NCI-H446 treated with DMSO at 0.1 percent for 48 hours (cell line): ENCODE measurements around the gene CENPT.

Source experiments
- DNase-seq: peaks from one replicate; lab custom pipeline; 2025; lab: John Stamatoyannopoulos, UW

Gene CENPT

DNA sequence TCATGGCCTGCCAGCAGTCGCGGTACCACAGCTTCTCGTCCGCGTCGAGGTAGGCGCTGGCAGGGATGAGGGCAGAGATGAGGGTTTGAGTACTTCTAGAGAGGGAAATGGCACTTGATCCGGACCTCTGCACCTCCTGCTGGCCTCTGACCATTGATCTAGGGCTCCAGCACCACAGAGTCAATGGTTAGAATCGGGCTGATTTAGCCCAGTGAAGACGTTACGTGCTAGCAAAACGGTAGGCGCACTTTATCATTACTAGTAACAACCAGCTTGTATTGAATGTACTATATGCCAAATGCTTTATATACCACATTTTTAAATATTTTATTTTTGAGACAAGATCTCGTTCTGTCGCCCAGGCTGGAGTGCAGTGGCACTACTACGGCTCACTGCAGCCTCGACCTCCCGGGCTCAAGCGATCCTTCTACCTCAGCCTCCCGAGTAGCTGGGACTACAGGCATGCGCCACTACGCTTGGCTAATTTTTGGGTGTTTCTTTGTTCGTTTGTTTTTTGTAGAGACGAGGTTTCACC lies 40.3 kb downstream of the CENPT start:
- DNase-seq: no peak

DNA sequence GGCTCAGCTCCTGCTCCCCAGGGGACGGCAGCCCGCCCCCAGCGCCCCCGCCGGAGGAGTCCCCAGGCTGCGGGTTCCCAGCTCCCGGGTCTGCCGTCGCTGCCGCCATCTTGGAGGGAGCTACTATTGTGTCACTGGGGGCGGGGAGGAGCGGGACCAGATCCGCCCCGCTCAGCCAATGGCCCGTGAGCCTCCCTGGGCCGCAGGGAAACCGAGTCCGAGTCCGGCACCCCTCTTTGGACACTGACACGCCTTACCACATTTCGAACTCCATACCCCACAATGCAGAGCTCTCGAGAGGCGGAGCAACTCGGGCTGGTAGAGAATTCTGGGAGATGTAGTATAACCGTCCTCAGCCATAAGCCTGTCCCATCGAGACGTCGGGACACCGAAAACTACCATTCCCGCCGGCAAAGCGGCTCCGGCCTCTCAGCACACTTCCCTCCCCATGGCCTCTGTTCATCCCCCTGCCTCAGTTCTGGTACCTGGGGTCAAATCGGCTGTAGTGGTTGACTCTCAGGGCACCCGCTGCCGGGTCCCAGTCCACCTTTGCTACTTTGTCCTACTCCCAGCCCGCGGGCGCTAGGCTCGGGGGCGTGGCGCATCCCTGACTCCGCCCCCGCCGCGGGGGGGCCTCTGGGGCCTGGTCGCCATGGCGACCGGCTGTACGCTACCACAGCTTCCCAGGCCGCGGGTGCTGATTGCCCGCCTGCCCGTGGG lies 40.9 kb downstream of the CENPT start, which contains the start of the genes RANBP10 and TSNAXIP1:
Gene RANBP10 (minus strand): TSS at position 133 of the 720 bp plus-strand sequence. CDS start 24 bp downstream, at position 109.
Gene TSNAXIP1 (plus strand): TSS at position 462 of the 720 bp plus-strand sequence. CDS start 261 bp downstream, outside the sequence.
- DNase-seq: peak; percentile 95

DNA sequence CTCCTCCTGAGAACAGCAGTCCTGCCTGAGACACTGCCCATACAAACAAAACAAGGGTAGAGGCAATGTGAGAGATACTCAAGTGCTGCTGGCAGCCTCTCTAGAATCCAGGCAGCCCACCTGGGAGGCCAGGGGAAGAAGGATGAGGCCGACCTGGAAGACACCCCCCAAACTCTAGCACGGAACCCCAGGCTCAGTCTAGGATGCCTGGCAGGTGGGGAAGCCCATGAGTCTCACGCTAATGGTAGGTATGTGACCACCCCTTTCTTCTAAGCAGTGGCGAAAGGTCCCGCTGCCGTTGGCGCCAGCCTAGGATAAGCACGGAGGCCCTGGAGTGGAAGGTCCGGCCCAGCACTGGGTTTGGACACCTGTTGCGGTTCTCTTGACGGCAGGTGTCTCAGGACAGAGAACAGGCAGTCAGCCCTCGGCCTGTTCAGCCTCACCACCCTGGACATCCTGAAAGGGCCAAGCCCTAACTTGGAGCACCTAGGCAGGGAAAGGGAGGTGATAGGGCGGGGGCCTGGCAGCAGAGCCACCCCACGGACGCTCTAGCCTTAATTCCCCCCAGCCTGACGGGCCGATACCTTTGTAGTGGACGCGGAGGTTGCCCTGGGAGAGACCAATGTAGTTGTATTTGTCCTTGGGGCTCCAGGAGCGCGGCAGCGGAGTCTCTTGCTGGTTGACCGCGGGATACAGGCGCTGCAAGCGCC lies 41.6 kb downstream of the CENPT start:
- no peak for DNase-seq

DNA sequence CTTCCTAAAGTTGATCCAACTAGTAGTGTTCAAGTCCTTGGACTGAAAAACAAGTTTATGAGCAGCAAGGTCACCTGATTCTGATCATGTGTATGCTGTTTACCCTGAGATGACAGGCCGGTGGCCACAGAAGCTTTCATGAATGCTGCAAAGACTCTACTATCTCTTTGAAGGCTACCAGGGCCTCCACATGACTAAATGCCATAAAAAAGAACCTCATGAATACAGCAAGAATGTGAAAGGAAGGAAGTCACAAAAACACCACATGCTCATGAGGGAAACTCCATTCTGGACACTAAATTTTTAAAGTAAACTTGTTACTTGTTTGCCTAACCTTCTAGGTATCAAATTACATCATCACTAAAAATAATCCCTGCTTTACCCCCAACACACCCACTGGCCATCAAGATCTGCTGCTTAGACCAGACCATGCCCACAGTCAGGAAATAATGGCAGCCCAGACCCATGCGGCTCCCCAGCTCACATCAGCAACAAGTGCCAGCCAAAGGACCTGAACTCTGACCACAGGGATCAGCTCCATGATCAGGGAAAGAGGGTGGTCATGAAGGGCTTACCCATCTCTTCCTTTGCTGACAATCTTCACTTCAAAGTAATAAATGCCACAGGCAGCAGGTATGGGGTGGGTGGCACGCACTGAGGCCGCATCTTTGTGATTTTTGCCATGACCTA lies 42.5 kb downstream of the CENPT start:
- no peak for DNase-seq

DNA sequence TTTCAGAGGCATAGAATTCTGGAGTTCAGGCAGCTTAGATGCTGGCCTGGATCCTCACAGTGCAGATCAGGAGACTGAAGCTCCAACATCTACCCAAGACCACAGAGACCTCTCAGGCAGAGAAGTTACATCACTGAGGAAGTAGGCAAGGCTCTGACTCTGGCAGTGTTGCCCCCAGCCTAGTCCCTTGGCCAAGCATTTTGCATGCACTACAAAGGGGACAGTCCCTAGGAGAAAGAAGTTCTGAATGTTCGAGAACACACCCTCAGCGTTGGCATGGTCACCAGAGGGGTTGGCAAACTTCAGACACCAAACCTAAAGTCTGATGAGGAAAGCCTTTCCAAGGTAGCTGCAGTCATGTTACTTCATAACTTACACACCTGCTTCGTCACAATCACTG lies 43.6 kb downstream of the CENPT start:
- no peak for DNase-seq

DNA sequence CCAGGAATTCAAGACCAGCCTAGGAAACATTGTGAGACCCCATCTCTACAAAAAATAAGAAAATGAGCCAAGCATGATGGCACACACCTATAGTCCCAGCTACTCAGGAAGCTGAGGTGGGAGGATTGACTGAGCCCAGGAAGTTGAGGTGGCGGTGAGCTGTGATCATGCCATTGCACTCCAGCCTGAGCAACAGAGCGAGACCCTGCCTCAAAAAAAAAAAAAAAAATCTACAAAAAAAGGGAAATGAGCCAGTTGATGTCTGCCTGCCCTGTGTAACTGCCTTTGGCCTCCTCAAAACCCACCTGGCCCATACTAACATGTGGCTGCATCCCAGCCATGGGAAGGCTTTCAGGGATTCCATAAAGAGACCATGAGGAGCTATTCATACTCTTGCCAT lies 45.6 kb downstream of the CENPT start:
- DNase-seq: no peak

DNA sequence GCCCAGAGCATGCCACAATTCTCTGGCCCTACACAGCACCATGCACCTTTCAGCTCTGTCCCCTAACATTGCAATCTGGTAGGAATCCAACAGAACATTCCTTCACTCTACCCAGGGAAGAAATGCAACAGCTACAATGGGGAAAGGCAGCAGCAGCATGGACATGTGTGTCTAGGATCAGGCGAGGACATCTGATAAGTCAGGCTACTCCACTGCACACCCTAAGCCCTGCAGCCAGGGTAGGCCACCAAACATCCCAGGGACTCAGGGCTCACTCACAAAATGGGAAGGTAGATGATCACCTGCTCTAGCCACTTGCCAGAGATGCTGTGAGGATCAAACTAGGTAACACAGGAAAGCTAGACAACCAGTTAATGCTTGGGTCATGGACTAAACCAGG lies 46.3 kb downstream of the CENPT start:
- no peak for DNase-seq

DNA sequence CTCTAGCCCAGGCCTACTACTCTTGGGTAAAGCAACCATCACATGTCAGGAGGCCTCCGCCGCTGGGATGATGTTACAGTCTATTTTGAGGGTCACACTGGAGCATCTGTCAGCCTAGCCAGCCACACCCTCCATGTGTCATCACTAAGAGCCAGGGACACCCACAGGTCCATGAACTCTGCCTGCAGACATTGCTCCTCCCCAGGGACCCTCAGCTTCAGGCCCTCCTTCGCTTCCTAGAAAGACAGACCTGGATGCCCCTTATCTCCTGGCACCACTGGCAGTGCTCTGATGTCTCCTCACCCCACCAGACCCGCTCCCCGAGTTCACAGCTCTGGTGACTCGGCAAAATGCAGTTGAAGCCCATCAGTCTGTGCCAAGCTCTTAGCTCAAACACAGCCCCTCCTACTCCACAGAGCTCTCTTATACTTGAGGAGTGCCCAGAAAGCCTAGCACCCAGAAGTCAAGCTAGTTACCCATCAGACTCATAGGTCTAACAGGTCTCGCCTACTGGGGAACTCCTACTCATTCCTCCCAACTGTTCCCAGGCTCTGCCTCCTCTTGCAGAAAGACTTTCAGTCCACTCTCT lies 47.1 kb downstream of the CENPT start:
- DNase-seq: no peak

DNA sequence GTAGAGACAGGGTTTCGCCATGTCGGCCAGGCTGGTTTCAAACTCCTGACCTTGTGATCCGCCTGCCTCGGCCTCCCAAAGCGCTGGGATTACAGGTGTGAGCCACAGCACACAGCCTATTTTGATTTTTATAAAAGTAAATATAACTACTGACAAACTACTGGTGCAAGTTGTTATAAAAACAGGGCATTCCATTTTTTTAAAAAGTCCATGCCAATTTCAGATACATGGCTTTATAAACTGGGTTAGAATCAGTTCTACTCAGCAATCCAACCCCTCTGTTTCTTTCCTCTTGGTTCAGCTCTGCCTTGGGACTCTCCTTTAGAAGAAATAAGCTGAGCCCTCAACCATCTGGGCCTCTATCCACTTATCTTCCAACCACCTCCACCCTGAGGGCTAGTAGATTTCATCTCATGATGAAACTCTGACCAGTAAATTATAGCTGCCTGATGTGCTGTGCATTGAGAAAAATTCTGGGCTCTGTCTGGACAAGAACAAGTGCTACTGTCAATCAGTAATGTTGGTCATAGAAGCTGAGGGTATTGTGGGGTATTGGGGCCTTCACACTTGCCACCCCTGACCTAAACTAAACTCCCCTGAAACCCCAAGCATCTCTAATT lies 51.3 kb downstream of the CENPT start:
- DNase-seq: no peak

DNA sequence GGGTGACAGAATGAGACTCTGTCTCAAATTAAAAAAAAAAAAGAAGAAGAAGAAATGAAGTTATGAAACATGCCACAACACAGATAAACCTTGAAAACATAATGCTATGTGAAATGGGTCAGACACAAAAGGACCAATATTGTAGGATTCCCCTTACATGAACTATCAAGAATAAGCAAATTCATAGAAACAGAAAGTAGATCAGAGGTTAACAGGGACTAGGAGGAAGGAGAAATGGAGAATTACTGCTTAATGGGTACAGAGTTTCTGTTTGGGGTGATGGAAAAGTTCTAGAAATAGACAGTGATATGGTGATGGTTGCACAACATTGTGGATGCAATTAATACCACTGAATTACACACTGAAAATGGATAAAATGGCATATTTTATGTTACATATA lies 57.4 kb downstream of the CENPT start:
- no peak for DNase-seq

DNA sequence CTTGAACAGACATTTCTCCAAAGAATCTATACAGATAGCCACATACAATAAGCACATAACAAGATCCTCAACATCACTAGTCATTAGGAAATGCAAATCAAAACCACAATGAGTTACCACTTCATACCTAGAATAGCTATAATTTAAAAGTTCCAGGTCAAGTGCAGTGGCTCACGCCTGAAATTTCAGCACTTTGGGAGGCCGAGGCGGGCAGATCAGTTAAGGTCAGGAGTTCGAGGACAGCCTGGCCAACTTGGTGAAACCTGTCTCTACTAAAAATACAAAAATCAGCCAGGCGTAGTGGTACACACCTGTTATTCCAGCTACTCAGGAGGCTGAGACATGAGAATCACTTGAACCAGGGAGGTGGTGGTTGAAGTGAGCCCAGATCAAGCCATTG lies 61.0 kb downstream of the CENPT start:
- no peak for DNase-seq

DNA sequence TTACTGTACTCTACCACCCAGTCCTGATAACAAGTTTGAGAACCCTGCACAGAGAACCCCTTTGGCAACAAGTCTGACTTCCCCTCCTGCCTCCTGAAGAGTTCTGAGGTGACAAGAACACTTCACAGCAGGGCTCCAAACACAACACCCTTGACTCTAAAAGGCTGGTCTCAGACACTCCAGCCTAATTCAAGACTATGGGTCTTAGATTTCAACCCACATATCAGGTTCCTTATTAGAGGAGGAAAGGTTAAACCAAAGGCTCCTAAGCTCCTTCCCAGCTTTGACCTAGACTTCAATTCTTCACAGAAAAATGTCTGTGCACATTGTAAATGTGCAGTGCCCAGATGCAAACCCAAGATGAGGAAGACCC lies 64.2 kb downstream of the CENPT start:
- DNase-seq: no peak

DNA sequence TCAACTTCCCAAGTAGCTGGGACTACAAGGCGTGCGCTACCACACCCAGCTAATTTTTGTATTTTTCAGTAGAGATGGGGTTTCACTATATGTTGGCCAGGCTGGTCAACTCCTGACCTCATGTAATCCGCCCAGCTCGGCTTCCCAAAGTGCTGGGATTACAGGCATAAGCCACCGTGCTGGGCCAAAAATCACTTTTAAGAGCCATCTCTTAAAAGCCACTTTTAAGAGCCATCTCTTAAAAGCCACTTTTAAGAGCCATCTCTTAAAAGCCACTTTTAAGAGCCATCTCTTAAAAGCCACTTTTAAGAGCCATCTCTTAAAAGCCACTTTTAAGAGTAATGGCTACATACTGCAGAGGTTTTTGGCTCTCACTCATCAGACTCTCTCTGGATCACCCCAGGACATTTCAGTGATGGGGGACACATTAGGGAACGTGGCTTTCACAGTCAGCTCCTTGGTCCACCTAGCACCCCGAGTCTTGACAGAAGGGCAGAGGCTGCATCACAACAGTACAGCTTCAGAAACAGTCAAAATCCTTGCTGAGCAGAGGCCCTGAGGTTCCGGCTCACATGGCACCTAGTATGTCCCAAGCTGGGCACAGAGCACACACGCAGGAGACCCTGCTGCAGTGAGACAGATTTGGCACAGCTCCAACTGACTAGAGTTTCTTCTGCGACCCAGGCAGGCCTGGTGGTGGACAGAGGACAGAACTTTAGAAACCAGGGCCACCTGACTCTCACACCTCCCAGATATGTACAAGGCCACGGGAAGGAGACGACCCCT lies 64.7 kb downstream of the CENPT start:
- no peak for DNase-seq

DNA sequence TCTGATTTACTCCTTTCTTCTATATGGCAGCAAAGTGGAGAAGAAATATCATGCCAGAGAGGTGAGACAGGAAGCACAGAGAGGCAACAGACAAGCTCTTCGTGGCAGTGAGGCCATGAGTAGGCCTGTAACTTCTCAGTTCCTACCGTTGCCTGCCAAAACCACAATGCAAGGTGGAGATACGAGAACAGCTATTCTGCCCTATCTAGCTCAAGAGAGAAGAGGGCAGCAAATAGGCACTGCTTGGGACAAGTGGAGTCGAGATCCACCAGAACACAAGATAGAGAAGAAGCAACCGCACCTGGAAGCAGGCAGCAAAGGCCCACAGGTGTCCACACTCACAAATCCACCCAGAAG lies 66.0 kb downstream of the CENPT start:
- DNase-seq: no peak

DNA sequence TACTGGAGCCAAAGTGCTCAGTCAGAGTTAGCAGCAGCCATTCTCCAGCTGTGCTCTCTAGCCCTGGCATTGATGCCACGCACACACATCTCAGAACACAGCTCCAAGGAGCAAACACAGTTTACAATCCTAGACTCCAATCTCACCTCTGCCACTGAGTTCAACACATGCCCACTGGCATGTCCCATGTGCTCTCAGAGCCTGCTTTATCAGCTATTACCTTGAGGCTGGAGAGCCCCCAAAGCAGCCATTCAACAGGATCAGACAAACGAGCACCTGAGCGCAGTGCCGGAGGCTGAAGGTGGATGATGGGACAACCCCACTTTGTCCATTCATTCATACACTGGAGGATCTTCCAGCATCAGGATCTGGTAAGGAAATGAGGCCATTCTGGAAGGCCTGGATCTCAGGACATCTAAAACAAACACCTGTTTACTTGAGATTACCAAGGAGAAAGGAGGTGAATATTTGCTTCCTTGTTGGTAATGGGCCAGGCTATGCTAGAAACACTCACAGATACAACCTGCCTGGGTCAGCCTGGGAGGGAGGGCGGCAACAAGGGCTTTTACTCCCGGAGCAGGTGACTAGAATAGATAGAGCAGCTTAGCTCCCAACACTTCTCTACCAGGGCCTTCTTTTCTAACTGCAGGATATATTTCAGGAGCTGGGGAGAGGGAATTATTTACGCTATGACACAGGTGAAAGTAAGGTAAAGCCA lies 66.5 kb downstream of the CENPT start:
- DNase-seq: no peak

DNA sequence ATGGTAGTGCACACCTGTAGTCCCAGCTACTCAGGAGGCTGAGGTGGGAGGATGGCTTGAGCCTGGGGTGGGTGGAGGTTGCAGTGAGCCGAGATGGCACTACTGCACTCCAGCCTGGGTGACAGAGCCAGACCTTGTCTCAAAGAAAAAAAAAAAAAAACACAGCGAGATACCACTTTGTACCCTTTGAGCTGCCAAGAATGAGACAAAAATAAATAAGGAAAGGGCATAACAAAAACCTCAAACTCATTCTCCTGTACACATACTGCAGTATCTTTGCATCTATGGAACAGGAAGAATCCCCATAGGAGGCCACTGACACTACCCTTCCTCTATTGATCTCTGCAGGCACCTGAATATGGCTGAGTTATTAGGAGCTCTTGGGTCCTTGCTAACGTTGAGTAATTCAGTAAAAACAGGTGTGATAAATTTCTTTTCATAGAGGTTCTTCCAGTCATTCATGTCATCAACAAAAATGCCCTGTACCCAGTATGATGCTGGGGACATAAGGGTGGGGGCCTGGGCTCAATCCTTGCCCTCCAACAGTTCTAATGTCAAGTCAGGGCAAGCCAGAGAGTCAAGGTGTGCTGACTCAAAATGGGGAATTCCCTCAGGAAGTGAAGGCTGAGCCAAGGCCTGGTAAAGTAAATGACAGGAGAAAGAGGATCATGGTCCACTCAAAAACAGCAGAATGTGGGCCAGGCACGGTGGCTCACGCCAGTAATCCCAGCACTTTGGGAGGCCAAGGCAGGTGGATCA lies 68.1 kb downstream of the CENPT start:
- no peak for DNase-seq
